Hair follicle dermal papilla cell (primary cell): ENCODE measurements around the gene SMIM44. TPM values are rescaled to one million over a fixed set of nuclear protein-coding genes. Genes with fewer than 3 reads are reported as not detected.

Source experiments
- small RNA-seq: library from RNA; depleted of rRNA; stranded (forward); fragments of <200 nt; gene quantifications from one replicate; pipeline ENCODE3, GENCODE V24; 2012
- total RNA-seq: library from RNA; depleted of rRNA; stranded (reverse); fragments of >200 nt; gene quantifications from 2 replicates; pipeline ENCODE4 v1.2.3, GENCODE V29; 2012

The SMIM44 gene
- not detected in 2 replicates for total RNA-seq

GRCh38 chr19:3483226-3483628 lies at the start of gene SMIM44:
Gene SMIM44 (minus strand): TSS chr19:3483441. CDS start chr19:3483403, 38 bp downstream.

GRCh38 chr19:3505598-3506383 lies 22.6 kb upstream of the SMIM44 start, which contains the start of gene FZR1:
Gene FZR1 (plus strand): TSS chr19:3506311. CDS start chr19:3522990, 16,679 bp downstream.

GRCh38 chr19:3500429-3501101 lies 17.3 kb upstream of the SMIM44 start, which contains the start of gene DOHH:
Gene DOHH (minus strand): TSS chr19:3500674. CDS start chr19:3496814, 3,860 bp downstream.

GRCh38 chr19:3480383-3481091 lies 2.7 kb downstream of the SMIM44 start, which contains the start of gene SMIM24:
Gene SMIM24 (minus strand): TSS chr19:3480525. CDS start chr19:3480463, 62 bp downstream.

Small RNA genes lying within 50 kb of the gene (small RNA-seq; reads per million reads assigned to genes)
- gene RF00212, result not detected

Other genes starting within 250 kb of the SMIM44 start
- 93.6 and 102 TPM in 2 replicates for gene NFIC, start 116.9 kb downstream of the SMIM44 start, total RNA-seq
- gene SMIM24, start 2.9 kb downstream of the SMIM44 start, total RNA-seq, result not detected in 2 replicates
- 9.7 and 10.1 TPM in 2 replicates for gene DOHH, start 17.2 kb upstream of the SMIM44 start, total RNA-seq
- 44.0 and 56.1 TPM in 2 replicates for gene FZR1, start 22.9 kb upstream of the SMIM44 start, total RNA-seq
- not detected in 2 replicates for gene TEKTIP1, start 55.7 kb upstream of the SMIM44 start, total RNA-seq
- gene MFSD12, start 74.1 kb upstream of the SMIM44 start, total RNA-seq, result 103 TPM in 2 replicates
- 77.6 and 97.1 TPM in 2 replicates for gene HMG20B, start 89.5 kb upstream of the SMIM44 start, total RNA-seq
- gene GIPC3, start 102.0 kb upstream of the SMIM44 start, total RNA-seq, result 0.16 and 0.24 TPM in 2 replicates
- 5.8 and 6.0 TPM in 2 replicates for gene TBXA2R, start 123.4 kb upstream of the SMIM44 start, total RNA-seq
- 28.4 and 30.0 TPM in 2 replicates for gene CACTIN, start 143.3 kb upstream of the SMIM44 start, total RNA-seq
- 42.3 and 43.3 TPM in 2 replicates for gene PIP5K1C, start 217.0 kb upstream of the SMIM44 start, total RNA-seq
- gene TJP3, start 224.9 kb upstream of the SMIM44 start, total RNA-seq, result not detected in 2 replicates